Fibroblast of lung (primary cell): ENCODE measurements around the gene TMEM125.

Experiments used
- EZH2 ChIP-seq: IDR thresholded peaks from 2 replicates; pipeline ENCODE4 v1.5.1; 2012; ENCODE audit warnings: low read length, control low read depth, mild to moderate bottlenecking; ENCODE audit errors: missing control alignments
- TF ChIP-seq, protein P1 (sequence below), 2 donors: IDR thresholded peaks in 1 of 2; conservative IDR thresholded peaks in 1 of 2; 1 replicate in 1 of 2; 2 replicates in 1 of 2; pipeline ENCODE4 v1.5.1; 2011 to 2012; ENCODE audit warnings: low read length in 2 of 2, control low read depth in 1 of 2, inconsistent platforms in 1 of 2, low read depth in 1 of 2, mild to moderate bottlenecking in 1 of 2

DNA sequence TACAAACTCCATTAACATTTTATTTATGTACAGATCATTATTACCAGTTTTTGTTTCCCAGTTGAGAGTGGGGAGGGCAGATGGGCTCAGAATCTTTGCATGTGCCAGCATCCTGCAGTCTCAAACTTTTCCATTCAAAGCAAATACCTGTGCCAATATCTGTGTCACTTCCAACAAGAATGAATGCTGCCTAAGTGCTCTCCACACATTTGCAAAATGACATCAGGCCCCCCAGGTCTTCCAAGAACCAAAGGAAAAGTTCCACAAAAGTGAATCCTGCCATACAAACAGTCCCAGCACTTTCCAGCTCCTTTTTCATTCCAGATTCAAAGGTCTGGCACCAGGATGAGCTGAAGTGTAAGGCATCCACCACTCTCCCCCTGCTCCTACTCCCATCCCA lies 29.3 kb downstream of the TMEM125 start:
- TF ChIP-seq, protein P1, sequence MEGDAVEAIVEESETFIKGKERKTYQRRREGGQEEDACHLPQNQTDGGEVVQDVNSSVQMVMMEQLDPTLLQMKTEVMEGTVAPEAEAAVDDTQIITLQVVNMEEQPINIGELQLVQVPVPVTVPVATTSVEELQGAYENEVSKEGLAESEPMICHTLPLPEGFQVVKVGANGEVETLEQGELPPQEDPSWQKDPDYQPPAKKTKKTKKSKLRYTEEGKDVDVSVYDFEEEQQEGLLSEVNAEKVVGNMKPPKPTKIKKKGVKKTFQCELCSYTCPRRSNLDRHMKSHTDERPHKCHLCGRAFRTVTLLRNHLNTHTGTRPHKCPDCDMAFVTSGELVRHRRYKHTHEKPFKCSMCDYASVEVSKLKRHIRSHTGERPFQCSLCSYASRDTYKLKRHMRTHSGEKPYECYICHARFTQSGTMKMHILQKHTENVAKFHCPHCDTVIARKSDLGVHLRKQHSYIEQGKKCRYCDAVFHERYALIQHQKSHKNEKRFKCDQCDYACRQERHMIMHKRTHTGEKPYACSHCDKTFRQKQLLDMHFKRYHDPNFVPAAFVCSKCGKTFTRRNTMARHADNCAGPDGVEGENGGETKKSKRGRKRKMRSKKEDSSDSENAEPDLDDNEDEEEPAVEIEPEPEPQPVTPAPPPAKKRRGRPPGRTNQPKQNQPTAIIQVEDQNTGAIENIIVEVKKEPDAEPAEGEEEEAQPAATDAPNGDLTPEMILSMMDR (conservative IDR thresholded peaks at IDR 0.05 in 1 of 2, IDR thresholded peaks at IDR 0.05 in 1 of 2; ENCODE audit: low read depth in 1 of 2, low read length in 2 of 2): no peak
- TF ChIP-seq EZH2: no peak
